ENCODE data around the gene RARB. TPM values are rescaled to one million over a fixed set of nuclear protein-coding genes. Genes with fewer than 3 reads are reported as not detected.

RARB gene
- total and polyA plus RNA-seq, 2 donors (not counting 1 experiment from before 2014, with no cell fraction given), result 9.4 to 13.3 TPM

- Histone ChIP-seq H3K27me3 (ENCODE audit: control insufficient read depth, insufficient read depth, low read length) (no peaks in the 10 kb centered on the region), H3K36me3 (ENCODE audit: control insufficient read depth, insufficient read depth, low read length) (no peaks in the 10 kb centered on the region), H3K79me2 (ENCODE audit: control insufficient read depth, insufficient read depth, low read length) (no peaks in the 10 kb centered on the region), H3K9ac (ENCODE audit: insufficient read depth, low read length) (no peak overlapping the region), H3K4me2 (ENCODE audit: extremely low read depth, insufficient read depth, low read length) (no peak overlapping the region), H4K20me1 (ENCODE audit: control insufficient read depth, extremely low read depth, insufficient read depth, low read length) (no peaks in the 10 kb centered on the region), H3K27ac (ENCODE audit: insufficient read depth, low read length) (no peak overlapping the region), H3K4me3 (replicated peaks in 1 of 4; ENCODE audit: control extremely low read depth in 1 of 4, insufficient read depth in 1 of 4, low read depth in 3 of 4, low read length in 4 of 4) (no peak overlapping the region), H2AFZ (ENCODE audit: low read length) (no peak overlapping the region), H3K9me3 (ENCODE audit: control insufficient read depth, insufficient read depth, low read depth, low read length) (no peaks in the 10 kb centered on the region), H3K4me1 (ENCODE audit: control insufficient read depth, extremely low read depth, insufficient read depth, low read length) (no peaks in the 10 kb centered on the region)
- no peak for TF ChIP-seq CTCF (conservative IDR thresholded peaks at IDR 0.05 in 1 of 2, IDR thresholded peaks at IDR 0.05 in 1 of 2; ENCODE audit: low read depth in 1 of 2, low read length in 2 of 2)
- TF ChIP-seq EZH2 (IDR thresholded peaks at IDR 0.05; ENCODE audit: low read length, missing control alignments), result no peak
- DNase-seq (ENCODE audit: low read depth in 2 of 2), result no peak
Observed at GRCh38 chr3:25500706-25501210, 72.7 kb downstream of the RARB start.

GRCh38 chr3:25502233-25502632, 74.2 kb downstream of the RARB start:
- Histone ChIP-seq H3K79me2 (ENCODE audit: control insufficient read depth, insufficient read depth, low read length) (no peaks in the 10 kb centered on the region), H2AFZ (ENCODE audit: low read length) (no peak overlapping the region), H4K20me1 (ENCODE audit: control insufficient read depth, extremely low read depth, insufficient read depth, low read length) (no peaks in the 10 kb centered on the region), H3K36me3 (ENCODE audit: control insufficient read depth, insufficient read depth, low read length) (no peaks in the 10 kb centered on the region), H3K4me3 (replicated peaks in 1 of 4; ENCODE audit: control extremely low read depth in 1 of 4, insufficient read depth in 1 of 4, low read depth in 3 of 4, low read length in 4 of 4) (no peak overlapping the region), H3K27ac (ENCODE audit: insufficient read depth, low read length) (no peak overlapping the region), H3K9me3 (ENCODE audit: control insufficient read depth, insufficient read depth, low read depth, low read length) (no peaks in the 10 kb centered on the region), H3K4me2 (ENCODE audit: extremely low read depth, insufficient read depth, low read length) (no peak overlapping the region), H3K27me3 (ENCODE audit: control insufficient read depth, insufficient read depth, low read length) (no peaks in the 10 kb centered on the region), H3K9ac (ENCODE audit: insufficient read depth, low read length) (no peak overlapping the region), H3K4me1 (ENCODE audit: control insufficient read depth, extremely low read depth, insufficient read depth, low read length) (no peaks in the 10 kb centered on the region)
- no peak for DNase-seq (ENCODE audit: low read depth in 2 of 2)
- TF ChIP-seq CTCF (conservative IDR thresholded peaks at IDR 0.05 in 1 of 2, IDR thresholded peaks at IDR 0.05 in 1 of 2; ENCODE audit: low read depth in 1 of 2, low read length in 2 of 2) (no peak), EZH2 (IDR thresholded peaks at IDR 0.05; ENCODE audit: low read length, missing control alignments) (no peak)

- Histone ChIP-seq H3K27me3 (ENCODE audit: control insufficient read depth, insufficient read depth, low read length) (no peaks in the 10 kb centered on the region), H3K4me3 (replicated peaks in 1 of 4; ENCODE audit: control extremely low read depth in 1 of 4, insufficient read depth in 1 of 4, low read depth in 3 of 4, low read length in 4 of 4) (no peak overlapping the region), H2AFZ (ENCODE audit: low read length) (peak overlapping the region; percentile 50), H3K79me2 (ENCODE audit: control insufficient read depth, insufficient read depth, low read length) (no peaks in the 10 kb centered on the region), H3K27ac (ENCODE audit: insufficient read depth, low read length) (no peak overlapping the region), H3K4me1 (ENCODE audit: control insufficient read depth, extremely low read depth, insufficient read depth, low read length) (peaks cover 4% of the 10 kb centered on the region), H3K9me3 (ENCODE audit: control insufficient read depth, insufficient read depth, low read depth, low read length) (no peaks in the 10 kb centered on the region), H4K20me1 (ENCODE audit: control insufficient read depth, extremely low read depth, insufficient read depth, low read length) (no peaks in the 10 kb centered on the region), H3K9ac (ENCODE audit: insufficient read depth, low read length) (no peak overlapping the region), H3K36me3 (ENCODE audit: control insufficient read depth, insufficient read depth, low read length) (no peaks in the 10 kb centered on the region), H3K4me2 (ENCODE audit: extremely low read depth, insufficient read depth, low read length) (peak overlapping the region; percentile 15)
- no peak for TF ChIP-seq CTCF (conservative IDR thresholded peaks at IDR 0.05 in 1 of 2, IDR thresholded peaks at IDR 0.05 in 1 of 2; ENCODE audit: low read depth in 1 of 2, low read length in 2 of 2)
- TF ChIP-seq EZH2 (IDR thresholded peaks at IDR 0.05; ENCODE audit: low read length, missing control alignments), result no peak
- no peak for DNase-seq (ENCODE audit: low read depth in 2 of 2)
Observed at GRCh38 chr3:25503898-25504301, 75.8 kb downstream of the RARB start.

Measured in fibroblast of lung (primary cell).